ENCODE data around the gene LACC1.

DNA sequence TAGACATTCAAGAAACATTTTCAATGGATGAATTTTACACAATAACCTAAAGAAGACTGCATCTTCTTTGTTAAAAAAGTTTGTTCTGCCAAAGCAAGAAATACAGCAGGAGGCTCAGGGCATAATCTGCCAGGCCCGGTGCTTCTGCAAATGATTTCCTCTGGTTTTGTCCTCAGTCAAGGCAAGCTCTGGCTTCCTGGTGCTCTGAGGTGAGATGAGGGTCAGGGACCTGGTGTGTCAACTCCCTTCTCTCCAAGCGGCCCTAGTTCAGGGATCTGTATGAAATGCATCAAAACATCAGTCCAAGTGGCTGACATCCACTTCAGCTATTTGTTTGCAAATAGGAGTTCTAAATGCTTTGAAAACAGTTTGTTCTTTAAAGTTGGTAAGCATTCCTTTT, 31.6 kb downstream of the LACC1 start:
- TF ChIP-seq, protein P1, sequence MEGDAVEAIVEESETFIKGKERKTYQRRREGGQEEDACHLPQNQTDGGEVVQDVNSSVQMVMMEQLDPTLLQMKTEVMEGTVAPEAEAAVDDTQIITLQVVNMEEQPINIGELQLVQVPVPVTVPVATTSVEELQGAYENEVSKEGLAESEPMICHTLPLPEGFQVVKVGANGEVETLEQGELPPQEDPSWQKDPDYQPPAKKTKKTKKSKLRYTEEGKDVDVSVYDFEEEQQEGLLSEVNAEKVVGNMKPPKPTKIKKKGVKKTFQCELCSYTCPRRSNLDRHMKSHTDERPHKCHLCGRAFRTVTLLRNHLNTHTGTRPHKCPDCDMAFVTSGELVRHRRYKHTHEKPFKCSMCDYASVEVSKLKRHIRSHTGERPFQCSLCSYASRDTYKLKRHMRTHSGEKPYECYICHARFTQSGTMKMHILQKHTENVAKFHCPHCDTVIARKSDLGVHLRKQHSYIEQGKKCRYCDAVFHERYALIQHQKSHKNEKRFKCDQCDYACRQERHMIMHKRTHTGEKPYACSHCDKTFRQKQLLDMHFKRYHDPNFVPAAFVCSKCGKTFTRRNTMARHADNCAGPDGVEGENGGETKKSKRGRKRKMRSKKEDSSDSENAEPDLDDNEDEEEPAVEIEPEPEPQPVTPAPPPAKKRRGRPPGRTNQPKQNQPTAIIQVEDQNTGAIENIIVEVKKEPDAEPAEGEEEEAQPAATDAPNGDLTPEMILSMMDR (IDR thresholded peaks at IDR 0.05; ENCODE audit: low read length) = no peak
- no peak for TF ChIP-seq EZH2 (optimal IDR thresholded peaks at IDR 0.05; ENCODE audit: low read depth, low read length)

All from MM.1S (cell line).